GM12891 (cell line): ENCODE measurements around the gene NAALADL2.

Experiments used
- POLR2AphosphoS5 ChIP-seq: IDR thresholded peaks from 2 replicates; pipeline ENCODE4 v1.6.1; 2011; ENCODE audit warnings: low read depth, low read length, control low read depth
- TAF1 ChIP-seq: IDR thresholded peaks from 2 replicates; pipeline ENCODE4 v1.6.1; 2011; ENCODE audit warnings: low read depth, low read length, control low read depth

GRCh38 chr3:175246234-175246633, 387.1 kb downstream of the NAALADL2 start:
- no peak for TF ChIP-seq POLR2AphosphoS5
- no peak for TF ChIP-seq TAF1
